ENCODE measurements around the gene RNF8. TPM values are rescaled to one million over a fixed set of nuclear protein-coding genes. Genes with fewer than 3 reads are reported as not detected.

The RNF8 gene
- total and polyA plus RNA-seq, 3 donors from 2014 or later = 44.0 to 49.9 (median 49.4) TPM

- H3K27me3 ChIP-seq = no peaks in the 10 kb centered on the region
- intact Hi-C loops (cut with DNase I; ENCODE audit: low total_unique reads) = no loop called here
- no peak for DNase-seq
- no peak overlapping the region for H3K4me3 ChIP-seq
- WGBS, 2 donors = 88% methylated on average over 6 to 7 of the region's 7 CpGs
- no peaks in the 10 kb centered on the region for H3K9me3 ChIP-seq
- no peaks in the 10 kb centered on the region for H3K36me3 ChIP-seq (ENCODE audit: low read depth, missing control alignments)
- no peaks in the 10 kb centered on the region for H3K4me1 ChIP-seq
- H3K27ac ChIP-seq = no peak overlapping the region
- TF ChIP-seq CTCF (IDR thresholded peaks at IDR 0.05) = no peak
These were observed 37.7 kb upstream of the RNF8 start for GRCh38 chr6:37316071-37316470.

- WGBS, 2 donors = 85 to 87% methylated on average over 5 of the region's 5 CpGs
- no peak for DNase-seq
- no peaks in the 10 kb centered on the region for H3K9me3 ChIP-seq
- no peak for TF ChIP-seq CTCF (IDR thresholded peaks at IDR 0.05)
- TF ChIP-seq POLR2A (IDR thresholded peaks at IDR 0.05) = no peak
- no peak overlapping the region for H3K27ac ChIP-seq
- no peak overlapping the region for H3K4me3 ChIP-seq
- no peaks in the 10 kb centered on the region for H3K36me3 ChIP-seq (ENCODE audit: low read depth, missing control alignments)
- H3K4me1 ChIP-seq = peaks cover 4% of the 10 kb centered on the region
- intact Hi-C loops (cut with DNase I; ENCODE audit: low total_unique reads) = no loop called here
- no peaks in the 10 kb centered on the region for H3K27me3 ChIP-seq
These were observed 36.3 kb upstream of the RNF8 start for GRCh38 chr6:37317312-37318038.

GRCh38 chr6:37319156-37319555 lies 34.6 kb upstream of the RNF8 start:
- no peak overlapping the region for H3K27ac ChIP-seq
- intact Hi-C loops (cut with DNase I; ENCODE audit: low total_unique reads) = no loop called here
- H3K9me3 ChIP-seq = no peaks in the 10 kb centered on the region
- H3K4me3 ChIP-seq = no peak overlapping the region
- 73 to 89% methylated on average over 3 of the region's 3 CpGs for WGBS, 2 donors
- no peaks in the 10 kb centered on the region for H3K27me3 ChIP-seq
- DNase-seq = no peak
- H3K4me1 ChIP-seq = peaks cover 4% of the 10 kb centered on the region
- no peak for TF ChIP-seq POLR2A (IDR thresholded peaks at IDR 0.05)
- TF ChIP-seq CTCF (IDR thresholded peaks at IDR 0.05) = no peak
- no peaks in the 10 kb centered on the region for H3K36me3 ChIP-seq (ENCODE audit: low read depth, missing control alignments)

- H3K27me3 ChIP-seq = no peaks in the 10 kb centered on the region
- TF ChIP-seq CTCF (IDR thresholded peaks at IDR 0.05) (no peak), POLR2A (IDR thresholded peaks at IDR 0.05) (no peak)
- WGBS, 2 donors = 59 to 74% methylated on average over 4 of the region's 4 CpGs
- no peaks in the 10 kb centered on the region for H3K36me3 ChIP-seq (ENCODE audit: low read depth, missing control alignments)
- intact Hi-C loops (cut with DNase I; ENCODE audit: low total_unique reads) = loop anchor here (10.0 kb wide), 1 partner anchor 375 kb away; the partner anchor contains the start of gene MDGA1
- H3K9me3 ChIP-seq = no peaks in the 10 kb centered on the region
- peaks cover 4% of the 10 kb centered on the region for H3K4me1 ChIP-seq
- H3K4me3 ChIP-seq = no peak overlapping the region
- H3K27ac ChIP-seq = peak overlapping the region in 1 of 2 donors; percentile 19
- DNase-seq = no peak
These were observed 33.8 kb upstream of the RNF8 start for GRCh38 chr6:37319856-37320480.

Measured in testis (tissue), 3 donors.